Activated CD4-positive, alpha-beta memory T cell treated with anti-CD3 and anti-CD28 coated beads for 36 hours (primary cell): ENCODE data around the gene RERE. TPM values are rescaled to one million over a fixed set of nuclear protein-coding genes. Genes with fewer than 3 reads are reported as not detected.
"Not testable (repeated sequence)": the region's sequence is repeated elsewhere in the genome, so short reads cannot be mapped to it uniquely, and the experiment has no call there.

Experiments used
- CTCF ChIA-PET: fragments of 350-600 bp; sonication (Branson Sonifier 250); formaldehyde crosslinking; loops from one replicate; lab custom pipeline; 2021; ENCODE audit warnings: antibody characterized with exemption, inconsistent platforms; lab: Charles Lee
- POLR2A ChIA-PET: fragments of 350-600 bp; sonication (Branson Sonifier 250); formaldehyde crosslinking; loops from one replicate; lab custom pipeline; 2021; ENCODE audit warnings: antibody characterized with exemption; lab: Charles Lee
- DNase-seq: peaks from one replicate; pipeline ENCODE4 v3.0.0-alpha.2; 2020
- H3K27ac Mint-ChIP-seq: one replicate; pipeline ENCODE4 v1.8.0; 2021; ENCODE audit warnings: mixed read lengths
- H3K27me3 Mint-ChIP-seq: one replicate; pipeline ENCODE4 v1.8.0; 2021; ENCODE audit warnings: mixed read lengths
- H3K36me3 Mint-ChIP-seq: one replicate; pipeline ENCODE4 v1.8.0; 2021; ENCODE audit warnings: mixed read lengths
- H3K4me1 Mint-ChIP-seq: one replicate; pipeline ENCODE4 v1.8.0; 2021; ENCODE audit warnings: low read depth, mixed read lengths
- H3K4me3 Mint-ChIP-seq: one replicate; pipeline ENCODE4 v1.8.0; 2021; ENCODE audit warnings: mild to moderate bottlenecking, mixed read lengths
- H3K9me3 Mint-ChIP-seq: one replicate; pipeline ENCODE4 v1.8.0; 2021; ENCODE audit warnings: mixed read lengths
- intact Hi-C: fragments of 100-400 bp; cut with micrococcal nuclease; formaldehyde crosslinking; loops from one replicate; pipeline ENCODE4 v1.15.1; 2023
- total RNA-seq, 2 experiments: library from RNA; stranded (reverse); gene quantifications; one replicate each; pipeline ENCODE4 v1.2.3, GENCODE V29; 2021

The RERE gene
- total RNA-seq, 2 experiments from 2014 or later, result 45.0 to 50.5 TPM

- Mint-ChIP-seq H3K4me3 (no peak overlapping the region), H3K9me3 (no peaks in the 10 kb centered on the region), H3K27ac (no peak overlapping the region), H3K4me1 (peaks cover 2% of the 10 kb centered on the region), H3K36me3 (no peaks in the 10 kb centered on the region), H3K27me3 (no peaks in the 10 kb centered on the region)
- DNase-seq, result no peak
- ChIA-PET POLR2A (no interaction called here), CTCF (interaction anchor here (1.0 to 2.1 kb wide), 2 partner anchors 53 to 54 kb away, joined by 4 to 7 read pairs; no protein-coding TSS in a partner anchor)
- intact Hi-C loops, result no loop called here
Observed at GRCh38 chr1:8794605-8795004, 22.8 kb downstream of the RERE start.

- no peak for DNase-seq
- POLR2A ChIA-PET, result no interaction called here
- no peak overlapping the region for H3K27ac Mint-ChIP-seq
- CTCF ChIA-PET, result interaction anchor here (0.6 kb wide), 1 partner anchor 230 kb away, joined by 3 read pairs; no protein-coding TSS in a partner anchor
- H3K9me3 Mint-ChIP-seq, result no peaks in the 10 kb centered on the region
- intact Hi-C loops, result no loop called here
- no peaks in the 10 kb centered on the region for H3K36me3 Mint-ChIP-seq
- H3K4me3 Mint-ChIP-seq, result no peak overlapping the region
- peaks cover 2% of the 10 kb centered on the region for H3K4me1 Mint-ChIP-seq
- no peaks in the 10 kb centered on the region for H3K27me3 Mint-ChIP-seq
Observed at GRCh38 chr1:8791819-8792218, 25.6 kb downstream of the RERE start.

- Mint-ChIP-seq H3K36me3 (no peaks in the 10 kb centered on the region), H3K27me3 (no peaks in the 10 kb centered on the region), H3K27ac (no peak overlapping the region), H3K9me3 (no peaks in the 10 kb centered on the region), H3K4me3 (no peak overlapping the region), H3K4me1 (peaks cover 2% of the 10 kb centered on the region)
- ChIA-PET POLR2A (no interaction called here), CTCF (no interaction called here)
- DNase-seq, result no peak
- intact Hi-C loops, result no loop called here
Observed at GRCh38 chr1:8790987-8791386, 26.5 kb downstream of the RERE start.

GRCh38 chr1:8790478-8790877, 27.0 kb downstream of the RERE start:
- no peaks in the 10 kb centered on the region for H3K9me3 Mint-ChIP-seq
- ChIA-PET CTCF (no interaction called here), POLR2A (no interaction called here)
- no peak overlapping the region for H3K4me3 Mint-ChIP-seq
- intact Hi-C loops, result no loop called here
- peaks cover 2% of the 10 kb centered on the region for H3K4me1 Mint-ChIP-seq
- H3K27ac Mint-ChIP-seq, result no peak overlapping the region
- no peaks in the 10 kb centered on the region for H3K36me3 Mint-ChIP-seq
- DNase-seq, result no peak
- H3K27me3 Mint-ChIP-seq, result no peaks in the 10 kb centered on the region

- ChIA-PET POLR2A (no interaction called here), CTCF (no interaction called here)
- no peaks in the 10 kb centered on the region for H3K27me3 Mint-ChIP-seq
- DNase-seq, result no peak
- intact Hi-C loops, result no loop called here
- peaks cover 2% of the 10 kb centered on the region for H3K4me1 Mint-ChIP-seq
- no peak overlapping the region for H3K27ac Mint-ChIP-seq
- H3K9me3 Mint-ChIP-seq, result no peaks in the 10 kb centered on the region
- no peaks in the 10 kb centered on the region for H3K36me3 Mint-ChIP-seq
- no peak overlapping the region for H3K4me3 Mint-ChIP-seq
Observed at GRCh38 chr1:8789314-8790214, 27.9 kb downstream of the RERE start.

- Mint-ChIP-seq H3K27ac (no peak overlapping the region), H3K4me1 (no peaks in the 10 kb centered on the region), H3K4me3 (no peak overlapping the region), H3K9me3 (no peaks in the 10 kb centered on the region), H3K27me3 (no peaks in the 10 kb centered on the region), H3K36me3 (no peaks in the 10 kb centered on the region)
- ChIA-PET POLR2A (no interaction called here), CTCF (no interaction called here)
- DNase-seq, result no peak
- intact Hi-C loops, result no loop called here
Observed at GRCh38 chr1:8787218-8787617, 30.2 kb downstream of the RERE start.

- H3K27me3 Mint-ChIP-seq, POLR2A ChIA-PET, DNase-seq, H3K36me3 Mint-ChIP-seq, H3K4me1 Mint-ChIP-seq, H3K9me3 Mint-ChIP-seq, CTCF ChIA-PET, intact Hi-C loops, H3K4me3 Mint-ChIP-seq, H3K27ac Mint-ChIP-seq: not testable (repeated sequence)
Observed at GRCh38 chr1:8786204-8786603, 31.2 kb downstream of the RERE start.

GRCh38 chr1:8782955-8783354, 34.5 kb downstream of the RERE start:
- no peak overlapping the region for H3K4me3 Mint-ChIP-seq
- H3K27me3 Mint-ChIP-seq, result no peaks in the 10 kb centered on the region
- no peaks in the 10 kb centered on the region for H3K36me3 Mint-ChIP-seq
- POLR2A ChIA-PET, result no interaction called here
- peaks cover 10% of the 10 kb centered on the region for H3K4me1 Mint-ChIP-seq
- DNase-seq, result no peak
- no peak overlapping the region for H3K27ac Mint-ChIP-seq
- H3K9me3 Mint-ChIP-seq, result no peaks in the 10 kb centered on the region
- intact Hi-C loops, result no loop called here
- CTCF ChIA-PET, result no interaction called here

GRCh38 chr1:8782001-8782620, 35.3 kb downstream of the RERE start:
- Mint-ChIP-seq H3K4me1 (peaks cover 12% of the 10 kb centered on the region), H3K27me3 (no peaks in the 10 kb centered on the region), H3K9me3 (no peaks in the 10 kb centered on the region), H3K27ac (no peak overlapping the region), H3K36me3 (no peaks in the 10 kb centered on the region), H3K4me3 (no peak overlapping the region)
- no peak for DNase-seq
- ChIA-PET POLR2A (no interaction called here), CTCF (no interaction called here)
- intact Hi-C loops, result no loop called here

- H3K27me3 Mint-ChIP-seq, result no peaks in the 10 kb centered on the region
- H3K27ac Mint-ChIP-seq, result no peak overlapping the region
- CTCF ChIA-PET, result interaction anchor here (1.6 kb wide), 1 partner anchor 68 kb away, joined by 4 read pairs; no protein-coding TSS in a partner anchor
- H3K9me3 Mint-ChIP-seq, result no peaks in the 10 kb centered on the region
- POLR2A ChIA-PET, result no interaction called here
- H3K4me3 Mint-ChIP-seq, result no peak overlapping the region
- H3K36me3 Mint-ChIP-seq, result no peaks in the 10 kb centered on the region
- intact Hi-C loops, result no loop called here
- peaks cover 12% of the 10 kb centered on the region for H3K4me1 Mint-ChIP-seq
- no peak for DNase-seq
Observed at GRCh38 chr1:8780405-8780804, 37.0 kb downstream of the RERE start.

- intact Hi-C loops, result no loop called here
- no peaks in the 10 kb centered on the region for H3K27me3 Mint-ChIP-seq
- peaks cover 12% of the 10 kb centered on the region for H3K4me1 Mint-ChIP-seq
- no peak overlapping the region for H3K4me3 Mint-ChIP-seq
- ChIA-PET POLR2A (no interaction called here), CTCF (no interaction called here)
- DNase-seq, result no peak
- no peaks in the 10 kb centered on the region for H3K36me3 Mint-ChIP-seq
- H3K27ac Mint-ChIP-seq, result no peak overlapping the region
- no peaks in the 10 kb centered on the region for H3K9me3 Mint-ChIP-seq
Observed at GRCh38 chr1:8777867-8778266, 39.6 kb downstream of the RERE start.

- ChIA-PET POLR2A (no interaction called here), CTCF (interaction anchor here (1.3 to 2.0 kb wide), 2 partner anchors 50 to 73 kb away, joined by 3 to 4 read pairs; no protein-coding TSS in a partner anchor)
- H3K36me3 Mint-ChIP-seq, result no peaks in the 10 kb centered on the region
- peaks cover 10% of the 10 kb centered on the region for H3K4me1 Mint-ChIP-seq
- H3K4me3 Mint-ChIP-seq, result no peak overlapping the region
- no peaks in the 10 kb centered on the region for H3K27me3 Mint-ChIP-seq
- DNase-seq, result no peak
- intact Hi-C loops, result no loop called here
- H3K27ac Mint-ChIP-seq, result no peak overlapping the region
- H3K9me3 Mint-ChIP-seq, result no peaks in the 10 kb centered on the region
Observed at GRCh38 chr1:8776104-8776503, 41.3 kb downstream of the RERE start.
